Measurements from ENCODE around the gene CDH23. TPM values are rescaled to one million over a fixed set of nuclear protein-coding genes. Genes with fewer than 3 reads are reported as not detected.

The CDH23 gene
- total and polyA plus RNA-seq, 12 donors, result 1.7 to 20.2 (median 7.8) TPM

GRCh38 chr10:71432956-71433767 is 36.4 kb downstream of the CDH23 start:
- no peak overlapping the region for H3K27ac ChIP-seq
- TF ChIP-seq CTCF (IDR thresholded peaks at IDR 0.05), result no peak
- TF ChIP-seq POLR2A (IDR thresholded peaks at IDR 0.05), result no peak
- no peaks in the 10 kb centered on the region for H3K4me1 ChIP-seq (replicated peaks in 1 of 2)
- H3K27me3 ChIP-seq, result no peaks in the 10 kb centered on the region
- H3K36me3 ChIP-seq (replicated peaks in 1 of 2), result no peaks in the 10 kb centered on the region
- no peak overlapping the region for H3K4me3 ChIP-seq
- WGBS, 4 donors, result 79 to 86% (median 82%) methylated on average over 10 to 11 of the region's 11 CpGs
- peak in 1 of 7 donors; percentile 4 for DNase-seq
- intact Hi-C loops (cut with DNase I), result no loop called here
- no peaks in the 10 kb centered on the region for H3K9me3 ChIP-seq (replicated peaks in 1 of 3)

- Histone ChIP-seq H3K27me3 (no peaks in the 10 kb centered on the region), H3K4me3 (no peak overlapping the region), H3K4me1 (replicated peaks in 1 of 2) (no peaks in the 10 kb centered on the region), H3K36me3 (replicated peaks in 1 of 2) (no peaks in the 10 kb centered on the region), H3K9me3 (replicated peaks in 1 of 3) (no peaks in the 10 kb centered on the region), H3K27ac (no peak overlapping the region)
- 86 to 92% (median 90%) methylated on average over 9 to 10 of the region's 10 CpGs for WGBS, 4 donors
- intact Hi-C loops (cut with DNase I), result no loop called here
- peak in 2 of 7 donors; percentile 7 to 14 for DNase-seq
- TF ChIP-seq POLR2A (IDR thresholded peaks at IDR 0.05) (no peak), CTCF (IDR thresholded peaks at IDR 0.05) (no peak)
These were observed 37.3 kb downstream of the CDH23 start for GRCh38 chr10:71433768-71434744.

- DNase-seq, result peak in 2 of 7 donors; percentile 3 to 9
- Histone ChIP-seq H3K4me3 (no peak overlapping the region), H3K4me1 (replicated peaks in 1 of 2) (no peaks in the 10 kb centered on the region), H3K9me3 (replicated peaks in 1 of 3) (no peaks in the 10 kb centered on the region), H3K27me3 (no peaks in the 10 kb centered on the region), H3K27ac (no peak overlapping the region), H3K36me3 (replicated peaks in 1 of 2) (no peaks in the 10 kb centered on the region)
- intact Hi-C loops (cut with DNase I), result no loop called here
- TF ChIP-seq CTCF (IDR thresholded peaks at IDR 0.05) (no peak), POLR2A (IDR thresholded peaks at IDR 0.05) (no peak)
- 88 to 94% (median 90%) methylated on average over 2 to 4 of the region's 4 CpGs for WGBS, 4 donors
These were observed 38.2 kb downstream of the CDH23 start for GRCh38 chr10:71434760-71435394.

Measured in adrenal gland (tissue), 12 donors.